ENCODE measurements around the gene SYCP2L.

DNA sequence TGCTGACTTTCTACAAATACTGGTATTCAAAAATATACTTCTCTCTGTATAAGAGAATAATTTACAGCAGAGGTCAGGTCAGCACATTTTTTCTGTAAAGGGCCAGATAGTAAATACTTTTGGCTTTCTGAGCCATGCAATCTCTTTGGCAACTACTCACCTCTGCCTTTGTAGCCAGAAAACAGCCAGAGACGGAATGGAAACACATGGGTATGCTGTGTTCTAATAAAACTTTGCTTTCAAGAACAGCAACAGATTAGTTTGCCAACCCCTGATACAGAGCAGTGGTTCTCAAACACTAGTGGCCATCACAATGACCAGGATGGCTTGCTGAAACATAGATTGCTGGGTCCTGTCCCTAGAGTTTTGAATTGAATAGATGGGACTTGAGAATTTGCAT lies 46.3 kb downstream of the SYCP2L start:
- TF ChIP-seq, protein P1, sequence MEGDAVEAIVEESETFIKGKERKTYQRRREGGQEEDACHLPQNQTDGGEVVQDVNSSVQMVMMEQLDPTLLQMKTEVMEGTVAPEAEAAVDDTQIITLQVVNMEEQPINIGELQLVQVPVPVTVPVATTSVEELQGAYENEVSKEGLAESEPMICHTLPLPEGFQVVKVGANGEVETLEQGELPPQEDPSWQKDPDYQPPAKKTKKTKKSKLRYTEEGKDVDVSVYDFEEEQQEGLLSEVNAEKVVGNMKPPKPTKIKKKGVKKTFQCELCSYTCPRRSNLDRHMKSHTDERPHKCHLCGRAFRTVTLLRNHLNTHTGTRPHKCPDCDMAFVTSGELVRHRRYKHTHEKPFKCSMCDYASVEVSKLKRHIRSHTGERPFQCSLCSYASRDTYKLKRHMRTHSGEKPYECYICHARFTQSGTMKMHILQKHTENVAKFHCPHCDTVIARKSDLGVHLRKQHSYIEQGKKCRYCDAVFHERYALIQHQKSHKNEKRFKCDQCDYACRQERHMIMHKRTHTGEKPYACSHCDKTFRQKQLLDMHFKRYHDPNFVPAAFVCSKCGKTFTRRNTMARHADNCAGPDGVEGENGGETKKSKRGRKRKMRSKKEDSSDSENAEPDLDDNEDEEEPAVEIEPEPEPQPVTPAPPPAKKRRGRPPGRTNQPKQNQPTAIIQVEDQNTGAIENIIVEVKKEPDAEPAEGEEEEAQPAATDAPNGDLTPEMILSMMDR (IDR thresholded peaks at IDR 0.05; ENCODE audit: low read length): no peak
- TF ChIP-seq EZH2phosphoT487 (IDR thresholded peaks at IDR 0.05; ENCODE audit: low read length): no peak

All from MM.1S (cell line).